ENCODE results near the gene FBXL16. TPM values are rescaled to one million over a fixed set of nuclear protein-coding genes. Genes with fewer than 3 reads are reported as not detected.
A peak's percentile ranks its signal among the peaks of the same experiment; 100 is the strongest.

FBXL16 gene
- total and polyA plus RNA-seq, 2 of the 13 experiments (the other 11 are each of a cell fraction or from before 2014, with no cell fraction given): 0.22 to 2.0 TPM

DNA sequence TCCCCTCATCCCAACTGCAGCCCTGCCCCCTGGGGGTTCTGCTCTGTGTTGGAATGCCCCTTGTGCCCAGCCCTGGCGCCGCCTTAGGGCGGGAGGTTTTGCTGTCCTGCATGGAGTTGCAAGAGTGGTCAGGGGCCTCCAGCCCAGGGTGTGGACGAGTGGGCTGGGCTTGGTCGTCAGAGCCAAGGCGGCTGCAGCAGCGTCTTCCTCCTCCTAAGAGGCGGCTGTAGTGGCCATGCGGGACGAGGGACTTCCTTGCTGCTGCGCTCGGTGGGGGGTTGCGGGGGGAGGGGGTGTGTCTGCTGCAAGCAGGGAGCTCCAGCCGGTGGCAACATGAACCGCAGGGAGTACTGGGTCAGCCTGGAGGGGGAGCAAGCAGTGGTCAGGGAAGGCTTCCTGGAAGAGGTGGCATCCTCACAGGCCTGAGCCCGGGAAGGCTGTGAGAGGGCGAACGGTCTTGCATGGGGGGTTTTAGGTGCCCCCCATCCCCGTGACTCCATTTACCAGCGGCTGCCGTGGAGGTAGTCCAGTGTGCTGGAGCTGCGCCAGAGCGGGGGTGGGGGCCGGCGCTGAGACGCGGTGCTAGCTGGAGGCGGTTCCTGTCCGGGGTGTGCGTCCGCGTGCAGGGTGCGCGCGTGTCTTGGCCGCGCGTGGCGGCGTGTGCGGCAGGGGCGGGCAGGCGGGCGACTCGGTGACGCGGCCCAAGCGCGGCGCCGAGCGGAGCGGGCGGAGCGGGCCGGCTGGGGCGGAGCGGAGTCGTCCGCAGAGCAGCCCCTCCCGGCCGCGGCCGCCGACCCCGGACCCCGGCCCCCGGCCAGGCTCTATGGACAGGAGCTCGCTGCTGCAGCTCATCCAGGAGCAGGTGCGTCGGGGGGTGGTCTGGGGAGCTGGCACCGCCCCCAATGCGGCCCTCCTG is 30.4 kb downstream of the FBXL16 start, which contains the start of gene RHBDL1 (continued):
- TF ChIP-seq PATZ1 (CRISPR knock-in tag; IDR thresholded peaks at IDR 0.05): peak; percentile 49; the same call in 1 of the 2 replicates
- peak; percentile 51 for TF ChIP-seq TAF15 (IDR thresholded peaks at IDR 0.05; ENCODE audit: low read depth, low read length, poor library complexity, severe bottlenecking)
- TF ChIP-seq CBX1 (IDR thresholded peaks at IDR 0.05; ENCODE audit: low read depth): peak; percentile 27
- TF ChIP-seq, protein P1, sequence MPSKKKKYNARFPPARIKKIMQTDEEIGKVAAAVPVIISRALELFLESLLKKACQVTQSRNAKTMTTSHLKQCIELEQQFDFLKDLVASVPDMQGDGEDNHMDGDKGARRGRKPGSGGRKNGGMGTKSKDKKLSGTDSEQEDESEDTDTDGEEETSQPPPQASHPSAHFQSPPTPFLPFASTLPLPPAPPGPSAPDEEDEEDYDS (CRISPR knock-in tag; IDR thresholded peaks at IDR 0.05): no peak
- TF ChIP-seq MXD4 (CRISPR knock-in tag; IDR thresholded peaks at IDR 0.05): no peak
- peak; percentile 76; the same call in 1 of the 2 replicates for TF ChIP-seq ZSCAN21 (CRISPR knock-in tag; IDR thresholded peaks at IDR 0.05; ENCODE audit: borderline replicate concordance)
- TF ChIP-seq KDM5B (CRISPR knock-in tag; IDR thresholded peaks at IDR 0.05; ENCODE audit: borderline replicate concordance): peak; percentile 4; the same call in 1 of the 2 replicates
- TF ChIP-seq, protein P2, sequence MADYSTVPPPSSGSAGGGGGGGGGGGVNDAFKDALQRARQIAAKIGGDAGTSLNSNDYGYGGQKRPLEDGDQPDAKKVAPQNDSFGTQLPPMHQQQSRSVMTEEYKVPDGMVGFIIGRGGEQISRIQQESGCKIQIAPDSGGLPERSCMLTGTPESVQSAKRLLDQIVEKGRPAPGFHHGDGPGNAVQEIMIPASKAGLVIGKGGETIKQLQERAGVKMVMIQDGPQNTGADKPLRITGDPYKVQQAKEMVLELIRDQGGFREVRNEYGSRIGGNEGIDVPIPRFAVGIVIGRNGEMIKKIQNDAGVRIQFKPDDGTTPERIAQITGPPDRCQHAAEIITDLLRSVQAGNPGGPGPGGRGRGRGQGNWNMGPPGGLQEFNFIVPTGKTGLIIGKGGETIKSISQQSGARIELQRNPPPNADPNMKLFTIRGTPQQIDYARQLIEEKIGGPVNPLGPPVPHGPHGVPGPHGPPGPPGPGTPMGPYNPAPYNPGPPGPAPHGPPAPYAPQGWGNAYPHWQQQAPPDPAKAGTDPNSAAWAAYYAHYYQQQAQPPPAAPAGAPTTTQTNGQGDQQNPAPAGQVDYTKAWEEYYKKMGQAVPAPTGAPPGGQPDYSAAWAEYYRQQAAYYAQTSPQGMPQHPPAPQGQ (CRISPR knock-in tag; IDR thresholded peaks at IDR 0.05; ENCODE audit: borderline replicate concordance): no peak
- TF ChIP-seq SALL1 (CRISPR knock-in tag; IDR thresholded peaks at IDR 0.05): peak; percentile 36
- TF ChIP-seq ZNF746 (CRISPR knock-in tag; IDR thresholded peaks at IDR 0.05): peak; percentile 1; the same call in 1 of the 2 replicates
- peak; percentile 94; the same call in 1 of the 2 replicates for TF ChIP-seq KDM2A (CRISPR knock-in tag; IDR thresholded peaks at IDR 0.05; ENCODE audit: borderline replicate concordance, low read depth)
- TF ChIP-seq MYC (CRISPR knock-in tag; IDR thresholded peaks at IDR 0.05; ENCODE audit: borderline replicate concordance): 0 out of 2 replicates have a peak, but pooled peaks have one; percentile 11
- TF ChIP-seq ZNF205 (CRISPR knock-in tag; IDR thresholded peaks at IDR 0.05): 0 out of 2 replicates have a peak, but pooled peaks have one; percentile 28
- TF ChIP-seq, protein P3, sequence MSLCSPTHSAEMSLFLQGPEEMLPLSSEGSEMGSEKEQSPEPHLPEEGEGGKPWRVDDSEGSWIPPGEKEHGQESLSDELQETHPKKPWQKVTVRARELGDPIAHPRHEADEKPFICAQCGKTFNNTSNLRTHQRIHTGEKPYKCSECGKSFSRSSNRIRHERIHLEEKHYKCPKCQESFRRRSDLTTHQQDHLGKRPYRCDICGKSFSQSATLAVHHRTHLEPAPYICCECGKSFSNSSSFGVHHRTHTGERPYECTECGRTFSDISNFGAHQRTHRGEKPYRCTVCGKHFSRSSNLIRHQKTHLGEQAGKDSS (CRISPR knock-in tag; IDR thresholded peaks at IDR 0.05; ENCODE audit: borderline replicate concordance, low read depth): 0 out of 2 replicates have a peak, but pooled peaks have one; percentile 13
- no peak for TF ChIP-seq NKX3-1 (CRISPR knock-in tag; IDR thresholded peaks at IDR 0.05)
- 0 out of 2 replicates have a peak, but pooled peaks have one; percentile 6 for TF ChIP-seq SAP130 (CRISPR knock-in tag; IDR thresholded peaks at IDR 0.05; ENCODE audit: low read depth)
- TF ChIP-seq MAZ (IDR thresholded peaks at IDR 0.05; ENCODE audit: borderline replicate concordance, low read depth, low read length): no peak
- 0 out of 2 replicates have a peak, but pooled peaks have one; percentile 4 for TF ChIP-seq MAZ (CRISPR knock-in tag; IDR thresholded peaks at IDR 0.05; ENCODE audit: low read depth)
- peak; percentile 91 for TF ChIP-seq AGO1 (IDR thresholded peaks at IDR 0.05; ENCODE audit: low read depth, low read length, poor library complexity, severe bottlenecking)
- TF ChIP-seq, protein P4, sequence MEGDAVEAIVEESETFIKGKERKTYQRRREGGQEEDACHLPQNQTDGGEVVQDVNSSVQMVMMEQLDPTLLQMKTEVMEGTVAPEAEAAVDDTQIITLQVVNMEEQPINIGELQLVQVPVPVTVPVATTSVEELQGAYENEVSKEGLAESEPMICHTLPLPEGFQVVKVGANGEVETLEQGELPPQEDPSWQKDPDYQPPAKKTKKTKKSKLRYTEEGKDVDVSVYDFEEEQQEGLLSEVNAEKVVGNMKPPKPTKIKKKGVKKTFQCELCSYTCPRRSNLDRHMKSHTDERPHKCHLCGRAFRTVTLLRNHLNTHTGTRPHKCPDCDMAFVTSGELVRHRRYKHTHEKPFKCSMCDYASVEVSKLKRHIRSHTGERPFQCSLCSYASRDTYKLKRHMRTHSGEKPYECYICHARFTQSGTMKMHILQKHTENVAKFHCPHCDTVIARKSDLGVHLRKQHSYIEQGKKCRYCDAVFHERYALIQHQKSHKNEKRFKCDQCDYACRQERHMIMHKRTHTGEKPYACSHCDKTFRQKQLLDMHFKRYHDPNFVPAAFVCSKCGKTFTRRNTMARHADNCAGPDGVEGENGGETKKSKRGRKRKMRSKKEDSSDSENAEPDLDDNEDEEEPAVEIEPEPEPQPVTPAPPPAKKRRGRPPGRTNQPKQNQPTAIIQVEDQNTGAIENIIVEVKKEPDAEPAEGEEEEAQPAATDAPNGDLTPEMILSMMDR (CRISPR knock-in tag; IDR thresholded peaks at IDR 0.05): no peak
- TF ChIP-seq ZNF331 (CRISPR knock-in tag; IDR thresholded peaks at IDR 0.05): no peak; the same call in 1 of the 2 replicates
